NT2/D1 (cell line): ENCODE data around the gene ESAM.

Experiments
- SUZ12 ChIP-seq: IDR thresholded peaks from 2 replicates; pipeline ENCODE4 v1.6.1; 2011; ENCODE audit not compliant: insufficient read length, insufficient read depth; ENCODE audit errors: extremely low read depth
- YY1 ChIP-seq: IDR thresholded peaks from 2 replicates; pipeline ENCODE4 v1.6.1; 2011; ENCODE audit not compliant: insufficient read length, insufficient read depth

DNA sequence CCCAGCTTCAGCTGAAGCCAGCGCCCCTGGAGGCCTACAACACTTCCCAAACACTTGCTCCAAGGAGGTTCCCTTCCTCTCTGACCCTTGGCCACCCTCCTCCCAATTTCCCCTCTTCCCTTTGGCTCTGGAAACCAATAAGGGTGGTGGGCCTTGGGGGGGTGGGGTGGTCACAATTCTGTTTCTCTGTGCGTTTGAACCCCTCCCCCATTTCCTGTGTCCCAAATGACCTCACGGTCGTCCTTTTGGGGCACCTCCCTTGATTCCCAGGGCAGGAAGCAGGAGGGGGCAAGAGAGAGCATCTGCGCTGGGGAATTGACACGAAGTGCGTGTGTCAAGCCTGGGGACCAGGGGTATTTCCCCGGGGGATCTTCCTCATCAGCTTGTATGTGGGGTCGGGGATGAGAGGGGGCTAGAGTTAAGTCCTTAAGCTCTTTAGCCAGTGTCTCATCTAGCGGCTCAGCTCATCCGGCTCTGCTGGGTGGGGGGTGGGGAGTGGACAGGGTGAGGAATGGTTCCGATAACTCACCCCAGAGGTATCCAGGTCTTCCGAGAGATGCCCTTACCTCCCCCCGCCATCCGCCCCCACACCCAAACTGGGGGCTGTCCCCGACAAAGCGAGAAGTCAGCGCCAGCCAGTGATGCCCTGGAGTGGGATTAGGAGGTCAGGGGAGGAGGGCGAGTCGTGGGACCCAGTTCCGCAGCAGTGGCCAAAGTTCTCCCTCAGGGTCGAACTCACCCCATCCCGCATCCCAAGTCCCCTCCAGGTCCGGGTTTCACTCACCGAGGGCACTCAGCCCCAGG lies 587 bp downstream of the ESAM start:
- TF ChIP-seq SUZ12: no peak
- no peak for TF ChIP-seq YY1
